Measurements from ENCODE around the gene JMJD8. TPM values are rescaled to one million over a fixed set of nuclear protein-coding genes. Genes with fewer than 3 reads are reported as not detected.

Gene JMJD8
- total RNA-seq, 1 donor from 2014 or later, result 101 TPM

Other genes starting within 250 kb of the JMJD8 start
- 37.4 and 47.7 TPM in 2 replicates for gene CAPN15, start 156.6 kb downstream of the JMJD8 start, total RNA-seq
- not detected in 2 replicates for gene PRR35, start 123.9 kb downstream of the JMJD8 start, total RNA-seq
- 2.2 and 13.1 TPM in 2 replicates for gene NHLRC4, start 117.3 kb downstream of the JMJD8 start, total RNA-seq
- gene PIGQ, start 114.4 kb downstream of the JMJD8 start, total RNA-seq, result 38.7 and 40.2 TPM in 2 replicates
- gene RAB40C, start 94.3 kb downstream of the JMJD8 start, total RNA-seq, result 14.5 and 15.1 TPM in 2 replicates
- gene WFIKKN1, start 53.3 kb downstream of the JMJD8 start, total RNA-seq, result 0.13 and 2.6 TPM in 2 replicates
- gene METTL26, start 48.0 kb downstream of the JMJD8 start, total RNA-seq, result 169 and 173 TPM in 2 replicates
- gene MCRIP2, start 42.5 kb downstream of the JMJD8 start, total RNA-seq, result 10.8 and 20.2 TPM in 2 replicates
- 7.1 and 19.2 TPM in 2 replicates for gene WDR90, start 35.0 kb downstream of the JMJD8 start, total RNA-seq
- gene RHOT2, start 16.2 kb downstream of the JMJD8 start, total RNA-seq, result 41.0 and 52.7 TPM in 2 replicates
- gene RHBDL1, start 8.7 kb downstream of the JMJD8 start, total RNA-seq, result 0.78 and 2.1 TPM in 2 replicates
- 93.3 and 150 TPM in 2 replicates for gene STUB1, start 3.9 kb downstream of the JMJD8 start, total RNA-seq
- gene WDR24, start 6.1 kb upstream of the JMJD8 start, total RNA-seq, result 9.4 and 21.4 TPM in 2 replicates
- gene FBXL16, start 21.5 kb upstream of the JMJD8 start, total RNA-seq, result 0.08 and 0.91 TPM in 2 replicates
- 34.3 and 76.0 TPM in 2 replicates for gene METRN, start 30.8 kb upstream of the JMJD8 start, total RNA-seq
- 41.8 TPM in 2 replicates for gene ANTKMT, start 36.8 kb upstream of the JMJD8 start, total RNA-seq
- gene CCDC78, start 42.1 kb upstream of the JMJD8 start, total RNA-seq, result 4.8 TPM in 1 of 2 replicates, not detected in the other
- gene HAGHL, start 42.8 kb upstream of the JMJD8 start, total RNA-seq, result 10.6 and 14.7 TPM in 2 replicates
- gene CIAO3, start 56.7 kb upstream of the JMJD8 start, total RNA-seq, result 24.6 and 26.3 TPM in 2 replicates
- 0.13 TPM in 1 of 2 replicates, not detected in the other for gene MSLN, start 76.4 kb upstream of the JMJD8 start, total RNA-seq
- gene RPUSD1, start 104.0 kb upstream of the JMJD8 start, total RNA-seq, result 26.4 and 30.3 TPM in 2 replicates
- gene CHTF18, start 104.3 kb upstream of the JMJD8 start, total RNA-seq, result 5.9 and 18.2 TPM in 2 replicates
- gene GNG13, start 116.4 kb upstream of the JMJD8 start, total RNA-seq, result not detected in 2 replicates